Measurements from ENCODE around the gene PFKP.
A peak's percentile ranks its signal among the peaks of the same experiment; 100 is the strongest.
"Not testable (repeated sequence)": the region's sequence is repeated elsewhere in the genome, so short reads cannot be mapped to it uniquely, and the experiment has no call there.

PFKP gene

DNA sequence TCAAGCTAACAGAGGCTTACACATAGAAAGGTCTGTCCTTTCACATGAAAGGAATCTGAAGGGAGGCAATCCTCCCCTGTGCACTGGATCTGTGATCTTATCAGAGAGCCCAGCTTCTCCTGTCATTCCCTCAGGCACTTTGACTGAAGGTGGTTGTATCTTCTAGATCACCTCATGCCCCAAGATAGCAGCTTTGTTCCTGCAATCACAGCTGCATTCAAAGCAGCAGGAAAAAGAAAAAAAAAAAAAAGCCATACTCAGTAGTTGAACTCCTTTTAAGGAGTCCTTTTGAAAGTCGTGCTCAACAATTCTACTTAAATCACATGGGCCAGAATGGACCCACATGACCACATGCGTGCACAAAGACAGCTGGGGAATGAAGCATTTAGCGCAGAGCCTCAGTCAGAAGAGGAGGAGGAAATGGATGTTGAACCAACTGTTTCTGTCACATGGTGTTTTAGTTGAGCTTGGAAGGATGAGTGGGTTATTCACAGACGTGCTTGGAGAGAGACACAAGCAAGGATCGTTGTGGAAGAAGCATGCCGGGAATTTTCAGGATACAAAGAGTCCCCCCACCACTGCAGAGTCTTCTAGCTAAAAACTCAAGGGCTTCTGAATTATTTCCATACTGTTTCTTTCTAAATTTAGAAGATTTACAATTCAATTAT lies 13.0 kb upstream of the PFKP start:
- DNase-seq (ENCODE audit: low read depth) = peak; percentile 33
- no peak overlapping the region for H3K4me3 ChIP-seq (replicated peaks; ENCODE audit: low read depth, low read length)
- TF ChIP-seq, protein P1, sequence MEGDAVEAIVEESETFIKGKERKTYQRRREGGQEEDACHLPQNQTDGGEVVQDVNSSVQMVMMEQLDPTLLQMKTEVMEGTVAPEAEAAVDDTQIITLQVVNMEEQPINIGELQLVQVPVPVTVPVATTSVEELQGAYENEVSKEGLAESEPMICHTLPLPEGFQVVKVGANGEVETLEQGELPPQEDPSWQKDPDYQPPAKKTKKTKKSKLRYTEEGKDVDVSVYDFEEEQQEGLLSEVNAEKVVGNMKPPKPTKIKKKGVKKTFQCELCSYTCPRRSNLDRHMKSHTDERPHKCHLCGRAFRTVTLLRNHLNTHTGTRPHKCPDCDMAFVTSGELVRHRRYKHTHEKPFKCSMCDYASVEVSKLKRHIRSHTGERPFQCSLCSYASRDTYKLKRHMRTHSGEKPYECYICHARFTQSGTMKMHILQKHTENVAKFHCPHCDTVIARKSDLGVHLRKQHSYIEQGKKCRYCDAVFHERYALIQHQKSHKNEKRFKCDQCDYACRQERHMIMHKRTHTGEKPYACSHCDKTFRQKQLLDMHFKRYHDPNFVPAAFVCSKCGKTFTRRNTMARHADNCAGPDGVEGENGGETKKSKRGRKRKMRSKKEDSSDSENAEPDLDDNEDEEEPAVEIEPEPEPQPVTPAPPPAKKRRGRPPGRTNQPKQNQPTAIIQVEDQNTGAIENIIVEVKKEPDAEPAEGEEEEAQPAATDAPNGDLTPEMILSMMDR (IDR thresholded peaks at IDR 0.05; ENCODE audit: low read length, missing control alignments) = no peak

DNA sequence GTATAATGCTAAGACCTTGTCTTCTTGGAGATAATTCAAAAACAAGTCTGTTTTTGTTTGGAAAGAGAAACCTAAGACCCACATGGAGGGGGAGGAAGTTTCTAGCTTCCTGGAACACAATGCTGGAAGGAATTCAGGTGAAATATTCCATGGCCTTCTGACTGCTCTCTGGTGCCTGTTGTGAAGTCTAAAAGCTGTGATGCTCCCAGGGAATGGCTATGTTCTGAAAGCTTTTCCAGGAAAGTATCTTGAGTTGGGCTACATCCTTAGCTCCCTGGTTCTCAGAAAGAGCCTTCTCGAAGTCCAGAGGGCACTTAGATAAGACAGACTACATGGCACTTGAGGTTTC lies 12.5 kb upstream of the PFKP start:
- TF ChIP-seq, protein P1 (IDR thresholded peaks at IDR 0.05; ENCODE audit: low read length, missing control alignments) = no peak
- DNase-seq (ENCODE audit: low read depth) = peak; percentile 53
- H3K4me3 ChIP-seq (replicated peaks; ENCODE audit: low read depth, low read length) = no peak overlapping the region

DNA sequence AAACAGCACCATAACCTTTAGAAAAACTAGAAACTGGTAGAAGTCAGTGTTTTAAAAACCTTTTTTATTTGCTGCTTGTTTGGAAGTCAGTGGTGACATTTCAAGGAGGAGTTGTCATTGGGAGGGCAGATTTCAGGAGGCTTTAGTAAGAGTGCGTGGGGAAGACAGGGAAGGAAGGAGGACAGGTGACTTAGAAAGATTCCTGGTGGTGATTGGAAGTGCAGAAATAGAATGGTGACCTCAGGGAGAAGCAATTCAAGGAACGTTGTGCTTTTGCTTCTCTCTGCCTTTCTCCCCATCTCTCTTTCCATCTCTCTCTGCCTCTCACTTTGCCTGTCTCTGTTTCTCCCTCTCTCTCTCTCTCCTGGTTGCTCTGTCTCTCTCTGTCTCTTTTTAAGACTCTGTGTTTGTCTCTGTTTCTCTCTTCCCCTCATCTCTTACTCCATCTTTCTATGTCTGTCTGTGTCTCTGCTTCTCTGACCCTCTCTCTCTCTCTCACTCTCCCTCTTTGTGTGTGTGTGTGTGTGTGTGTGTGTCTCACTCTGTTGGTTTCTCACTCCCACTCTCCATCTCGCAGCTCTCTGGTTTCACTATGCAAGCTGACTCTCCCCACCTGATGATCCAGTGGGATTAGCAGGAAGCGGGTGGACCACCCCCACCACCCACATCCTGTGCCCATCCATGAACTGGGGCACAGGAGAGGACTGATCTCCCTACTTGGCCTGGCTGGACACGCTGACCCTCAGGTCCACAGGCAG lies 10.9 kb upstream of the PFKP start:
- no peak overlapping the region for H3K4me3 ChIP-seq (replicated peaks; ENCODE audit: low read depth, low read length)
- DNase-seq (ENCODE audit: low read depth) = peak; percentile 40
- TF ChIP-seq, protein P1 (IDR thresholded peaks at IDR 0.05; ENCODE audit: low read length, missing control alignments) = no peak

DNA sequence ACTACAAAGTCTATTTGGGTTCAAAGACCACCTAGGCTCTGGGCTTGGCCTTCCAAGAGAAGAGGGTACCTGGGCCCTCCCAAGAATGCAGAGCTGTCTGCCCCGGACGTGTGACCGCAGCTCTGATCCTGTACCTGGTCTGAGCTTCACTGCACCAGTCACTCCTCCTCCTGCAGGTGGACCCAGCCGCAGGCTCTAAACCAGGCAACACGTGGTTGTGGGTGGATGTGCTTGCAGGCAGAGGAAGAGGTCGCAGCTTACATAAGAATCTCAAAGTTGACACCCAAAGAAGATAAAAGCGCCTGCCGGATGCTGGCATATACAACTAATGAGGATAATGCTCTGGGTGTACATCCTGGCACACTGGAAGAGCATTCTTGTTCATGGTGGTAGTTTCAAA lies 9.4 kb upstream of the PFKP start:
- H3K4me3 ChIP-seq (replicated peaks; ENCODE audit: low read depth, low read length) = no peak overlapping the region
- no peak for DNase-seq (ENCODE audit: low read depth)

DNA sequence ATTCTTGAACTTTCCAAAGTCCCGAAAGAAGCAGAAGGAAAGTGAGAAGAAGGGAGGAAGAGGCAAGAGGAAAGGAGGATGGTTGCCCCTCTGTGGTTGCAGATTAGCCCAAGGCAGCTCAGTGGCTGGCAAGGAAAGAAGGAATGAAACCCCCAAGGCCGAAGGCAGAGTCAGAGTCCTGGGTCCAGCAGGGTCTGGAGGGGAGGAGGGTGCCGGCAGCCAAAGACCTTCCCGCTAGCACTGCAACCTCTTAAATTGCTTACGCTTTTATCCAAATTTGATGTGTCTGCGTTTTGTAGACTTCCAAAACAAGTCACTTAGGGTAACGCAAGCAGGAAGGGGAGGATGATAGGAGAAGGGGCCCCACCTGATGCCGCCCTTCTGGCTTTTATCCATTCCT lies 7.4 kb upstream of the PFKP start:
- TF ChIP-seq, protein P1 (IDR thresholded peaks at IDR 0.05; ENCODE audit: low read length, missing control alignments) = no peak
- H3K4me3 ChIP-seq (replicated peaks; ENCODE audit: low read depth, low read length) = no peak overlapping the region
- DNase-seq (ENCODE audit: low read depth) = no peak

More for the DNA sequence above, 9.4 kb upstream of the PFKP start:
- TF ChIP-seq, protein P1 (IDR thresholded peaks at IDR 0.05; ENCODE audit: low read length, missing control alignments) = no peak

DNA sequence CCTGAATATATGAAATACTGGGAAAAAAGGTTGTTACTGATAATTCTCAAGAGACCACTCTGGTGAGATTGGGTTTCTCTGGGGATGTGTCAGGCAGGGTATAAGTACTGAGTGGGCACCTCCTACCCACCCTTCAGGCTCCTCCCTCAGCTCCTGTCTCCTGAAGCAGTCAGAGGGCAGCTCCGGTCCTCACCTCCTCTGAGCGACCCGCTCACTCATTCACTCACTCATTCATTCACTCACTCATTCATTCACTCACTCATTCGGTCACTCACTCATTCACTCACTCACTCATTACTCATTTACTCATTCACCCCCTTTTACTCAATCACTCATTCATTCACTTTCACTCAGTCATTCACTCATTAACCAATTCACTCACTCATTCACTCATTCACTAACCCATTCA lies 6.9 kb upstream of the PFKP start:
- no peak overlapping the region for H3K4me3 ChIP-seq (replicated peaks; ENCODE audit: low read depth, low read length)
- no peak for DNase-seq (ENCODE audit: low read depth)
- TF ChIP-seq, protein P1 (IDR thresholded peaks at IDR 0.05; ENCODE audit: low read length, missing control alignments) = no peak

DNA sequence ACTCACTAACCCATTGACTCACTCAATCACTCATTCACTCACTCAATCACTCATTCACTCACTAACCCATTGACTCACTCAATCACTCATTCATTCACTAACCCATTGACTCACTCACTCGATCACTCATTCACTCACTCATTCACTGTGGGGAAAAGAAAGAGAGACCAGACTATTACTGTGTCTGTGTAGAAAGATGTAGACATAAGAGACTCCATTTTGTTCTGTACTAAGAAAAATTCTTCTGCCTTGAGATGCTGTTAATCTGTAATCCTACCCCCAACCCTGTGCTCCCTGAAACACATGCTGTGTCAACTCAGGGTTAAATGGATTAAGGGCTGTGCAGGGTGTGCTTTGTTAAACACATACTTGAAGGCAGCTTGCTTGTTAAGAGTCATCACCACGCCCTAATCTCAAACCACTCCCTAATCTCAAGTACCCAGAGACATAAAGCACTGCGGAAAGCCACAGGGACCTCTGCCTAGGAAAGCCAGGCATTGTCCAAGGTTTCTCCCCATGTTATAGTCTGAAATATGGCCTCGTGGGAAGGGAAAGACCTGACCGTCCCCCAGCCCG lies 5.9 kb upstream of the PFKP start:
- DNase-seq (ENCODE audit: low read depth) = not testable (repeated sequence)

More for the DNA sequence above, 5.9 kb upstream of the PFKP start:
- not testable (repeated sequence) for H3K4me3 ChIP-seq (replicated peaks; ENCODE audit: low read depth, low read length)
